ENCODE data around the gene GLI3.

The GLI3 gene

DNA sequence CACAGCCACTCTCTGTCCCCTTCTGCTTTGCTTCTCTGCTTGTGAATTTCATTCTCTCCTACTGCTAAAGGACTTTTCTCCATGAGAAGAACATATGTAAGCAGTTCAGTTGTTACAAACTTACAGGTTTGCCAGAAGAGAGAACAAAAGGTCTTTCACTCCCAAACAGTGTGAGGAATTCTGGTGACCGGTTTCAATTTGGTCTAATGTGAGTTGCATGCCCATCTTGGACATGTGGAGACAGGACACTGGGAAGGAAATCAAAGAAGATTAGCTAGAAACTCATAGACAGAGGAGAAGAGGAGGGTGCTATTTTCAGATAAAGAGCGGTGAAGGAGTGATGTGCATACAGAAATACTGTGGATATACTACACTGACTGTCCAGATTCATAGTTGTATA lies 324.6 kb downstream of the GLI3 start:
- Histone ChIP-seq H3K36me3 (ENCODE audit: control insufficient read depth, insufficient read depth, low read length) (no peaks in the 10 kb centered on the region), H3K4me3 (replicated peaks; ENCODE audit: low read depth, low read length) (no peak overlapping the region), H3K27me3 (replicated peaks; ENCODE audit: control insufficient read depth, insufficient read depth, low read length) (no peaks in the 10 kb centered on the region)
- no peak for DNase-seq (ENCODE audit: extremely low read depth, insufficient read length)
- TF ChIP-seq, protein P1, sequence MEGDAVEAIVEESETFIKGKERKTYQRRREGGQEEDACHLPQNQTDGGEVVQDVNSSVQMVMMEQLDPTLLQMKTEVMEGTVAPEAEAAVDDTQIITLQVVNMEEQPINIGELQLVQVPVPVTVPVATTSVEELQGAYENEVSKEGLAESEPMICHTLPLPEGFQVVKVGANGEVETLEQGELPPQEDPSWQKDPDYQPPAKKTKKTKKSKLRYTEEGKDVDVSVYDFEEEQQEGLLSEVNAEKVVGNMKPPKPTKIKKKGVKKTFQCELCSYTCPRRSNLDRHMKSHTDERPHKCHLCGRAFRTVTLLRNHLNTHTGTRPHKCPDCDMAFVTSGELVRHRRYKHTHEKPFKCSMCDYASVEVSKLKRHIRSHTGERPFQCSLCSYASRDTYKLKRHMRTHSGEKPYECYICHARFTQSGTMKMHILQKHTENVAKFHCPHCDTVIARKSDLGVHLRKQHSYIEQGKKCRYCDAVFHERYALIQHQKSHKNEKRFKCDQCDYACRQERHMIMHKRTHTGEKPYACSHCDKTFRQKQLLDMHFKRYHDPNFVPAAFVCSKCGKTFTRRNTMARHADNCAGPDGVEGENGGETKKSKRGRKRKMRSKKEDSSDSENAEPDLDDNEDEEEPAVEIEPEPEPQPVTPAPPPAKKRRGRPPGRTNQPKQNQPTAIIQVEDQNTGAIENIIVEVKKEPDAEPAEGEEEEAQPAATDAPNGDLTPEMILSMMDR (IDR thresholded peaks at IDR 0.05; ENCODE audit: insufficient read depth, low read length, poor library complexity, severe bottlenecking), result no peak

DNA sequence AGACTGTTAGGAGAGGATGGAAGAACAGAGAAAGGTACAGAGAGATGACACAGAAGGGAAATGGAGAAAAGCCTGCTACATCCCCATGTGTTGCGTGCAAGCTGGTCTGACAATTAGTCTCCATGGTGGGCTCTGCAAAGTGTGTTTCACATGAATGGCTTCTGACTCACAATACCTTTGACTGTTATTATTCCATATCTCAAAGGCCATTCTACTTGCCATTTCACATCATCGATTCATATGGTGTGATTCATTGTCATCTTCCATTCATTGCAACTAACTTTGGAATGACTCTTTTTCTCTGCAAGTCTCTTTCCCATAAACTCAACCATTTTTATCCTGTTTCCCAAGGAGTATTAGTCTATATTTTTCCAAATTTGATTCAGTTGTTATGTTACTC lies 325.2 kb downstream of the GLI3 start:
- no peaks in the 10 kb centered on the region for H3K36me3 ChIP-seq (ENCODE audit: control insufficient read depth, insufficient read depth, low read length)
- TF ChIP-seq, protein P1 (IDR thresholded peaks at IDR 0.05; ENCODE audit: insufficient read depth, low read length, poor library complexity, severe bottlenecking), result no peak
- no peak for DNase-seq (ENCODE audit: extremely low read depth, insufficient read length)
- H3K4me3 ChIP-seq (replicated peaks; ENCODE audit: low read depth, low read length), result no peak overlapping the region
- no peaks in the 10 kb centered on the region for H3K27me3 ChIP-seq (replicated peaks; ENCODE audit: control insufficient read depth, insufficient read depth, low read length)

All from GM06990 (cell line).